ENCODE measurements around the gene KIAA0040.

DNA sequence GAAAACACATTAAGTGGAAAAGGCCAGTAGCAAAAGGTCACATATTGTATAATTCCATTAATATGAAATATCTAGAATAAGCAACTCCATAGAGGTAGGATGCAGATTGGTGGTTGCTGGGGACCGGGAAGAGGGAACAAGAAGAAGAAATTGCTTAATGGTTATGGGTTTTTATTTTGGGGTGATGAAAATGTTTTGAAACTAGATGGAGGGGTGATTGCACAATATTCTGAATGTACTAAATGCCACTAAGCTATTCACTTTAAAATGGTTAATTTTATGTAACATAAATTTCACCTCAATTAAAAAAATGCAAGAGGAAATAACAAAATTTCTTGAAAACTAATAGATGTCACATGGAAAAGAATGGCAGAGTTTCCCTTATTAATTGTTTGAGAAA is 6.7 kb downstream of the KIAA0040 start:
- TF ChIP-seq, protein P1, sequence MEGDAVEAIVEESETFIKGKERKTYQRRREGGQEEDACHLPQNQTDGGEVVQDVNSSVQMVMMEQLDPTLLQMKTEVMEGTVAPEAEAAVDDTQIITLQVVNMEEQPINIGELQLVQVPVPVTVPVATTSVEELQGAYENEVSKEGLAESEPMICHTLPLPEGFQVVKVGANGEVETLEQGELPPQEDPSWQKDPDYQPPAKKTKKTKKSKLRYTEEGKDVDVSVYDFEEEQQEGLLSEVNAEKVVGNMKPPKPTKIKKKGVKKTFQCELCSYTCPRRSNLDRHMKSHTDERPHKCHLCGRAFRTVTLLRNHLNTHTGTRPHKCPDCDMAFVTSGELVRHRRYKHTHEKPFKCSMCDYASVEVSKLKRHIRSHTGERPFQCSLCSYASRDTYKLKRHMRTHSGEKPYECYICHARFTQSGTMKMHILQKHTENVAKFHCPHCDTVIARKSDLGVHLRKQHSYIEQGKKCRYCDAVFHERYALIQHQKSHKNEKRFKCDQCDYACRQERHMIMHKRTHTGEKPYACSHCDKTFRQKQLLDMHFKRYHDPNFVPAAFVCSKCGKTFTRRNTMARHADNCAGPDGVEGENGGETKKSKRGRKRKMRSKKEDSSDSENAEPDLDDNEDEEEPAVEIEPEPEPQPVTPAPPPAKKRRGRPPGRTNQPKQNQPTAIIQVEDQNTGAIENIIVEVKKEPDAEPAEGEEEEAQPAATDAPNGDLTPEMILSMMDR (IDR thresholded peaks at IDR 0.05) = no peak
- TF ChIP-seq POLR2AphosphoS5 (IDR thresholded peaks at IDR 0.05; ENCODE audit: low read depth, low read length) (no peak), SIN3A (IDR thresholded peaks at IDR 0.05; ENCODE audit: borderline replicate concordance, insufficient read depth, low read depth, low read length) (no peak)

Measured in Panc1 (cell line).